WTC11 (cell line): Measurements from ENCODE around the gene JOSD1. TPM values are rescaled to one million over a fixed set of nuclear protein-coding genes. Genes with fewer than 3 reads are reported as not detected.

Source experiments
- ATAC-seq: fragments of 200-7000 bp; cut with Tn5 transposase; 2 replicates; pipeline ENCODE4 v1.10.0; 2021; ENCODE audit warnings: mild to moderate bottlenecking, moderate library complexity
- CTCF ChIA-PET: fragments of 300-600 bp; sonication (Branson Sonifier 250); formaldehyde crosslinking; loops from one replicate; lab custom pipeline; 2021; ENCODE audit warnings: antibody characterized with exemption; lab: Charles Lee
- POLR2A ChIA-PET: fragments of 350-600 bp; sonication (Branson Sonifier 250); formaldehyde crosslinking; loops from one replicate; lab custom pipeline; 2021; ENCODE audit warnings: antibody characterized with exemption; lab: Charles Lee
- DNase-seq: peaks from one replicate; pipeline ENCODE4 v3.0.0; 2021; ENCODE audit warnings: low spot score
- H3K27ac Mint-ChIP-seq: 2 replicates; pipeline ENCODE4 v1.8.0; 2021; ENCODE audit warnings: mixed read lengths
- H3K27me3 Mint-ChIP-seq: 2 replicates; pipeline ENCODE4 v1.8.0; 2021; ENCODE audit warnings: low read depth, mild to moderate bottlenecking, moderate library complexity, mixed read lengths
- H3K36me3 Mint-ChIP-seq: 2 replicates; pipeline ENCODE4 v1.8.0; 2021; ENCODE audit warnings: mixed read lengths
- H3K4me1 Mint-ChIP-seq: 2 replicates; pipeline ENCODE4 v1.8.0; 2022; ENCODE audit warnings: mixed read lengths
- H3K4me3 Mint-ChIP-seq: 2 replicates; pipeline ENCODE4 v1.8.0; 2021; ENCODE audit warnings: mild to moderate bottlenecking, moderate library complexity, mixed read lengths
- H3K9me3 Mint-ChIP-seq: 2 replicates; pipeline ENCODE4 v1.8.0; 2021; ENCODE audit warnings: mixed read lengths
- CBFB ChIP-seq: sonication (generic); formaldehyde crosslinking; IDR thresholded peaks from 2 replicates; pipeline ENCODE4 v1.8.1; 2022; ENCODE audit warnings: mild to moderate bottlenecking, low read depth, missing genetic modification reagents
- ESRRA ChIP-seq: sonication (generic); formaldehyde crosslinking; IDR thresholded peaks from 2 replicates; pipeline ENCODE4 v1.8.1; 2022; ENCODE audit warnings: mild to moderate bottlenecking, missing genetic modification reagents, borderline replicate concordance
- GTF2I ChIP-seq: fragments of 250-450 bp; sonication (Bioruptor Pico); conservative IDR thresholded peaks from 2 replicates; pipeline ENCODE4 v1.4.0; 2021; ENCODE audit warnings: mild to moderate bottlenecking
- HMGA2 ChIP-seq: fragments of 250-450 bp; sonication (Bioruptor Pico); IDR thresholded peaks from 2 replicates; pipeline ENCODE4 v1.4.0; 2021; ENCODE audit warnings: mild to moderate bottlenecking, moderate library complexity
- NR1H2 ChIP-seq: sonication (generic); formaldehyde crosslinking; IDR thresholded peaks from 2 replicates; pipeline ENCODE4 v1.9.0; 2021; ENCODE audit warnings: mild to moderate bottlenecking, moderate library complexity, missing genetic modification reagents
- NR2C2 ChIP-seq: sonication (generic); formaldehyde crosslinking; IDR thresholded peaks from 2 replicates; pipeline ENCODE4 v1.8.0; 2022; ENCODE audit warnings: mild to moderate bottlenecking, missing genetic modification reagents
- OVOL2 ChIP-seq: fragments of 250-450 bp; sonication (Bioruptor Pico); IDR thresholded peaks from 2 replicates; pipeline ENCODE4 v1.9.0; 2021; ENCODE audit warnings: mild to moderate bottlenecking, borderline replicate concordance
- TEAD4 ChIP-seq: sonication (generic); formaldehyde crosslinking; IDR thresholded peaks from 2 replicates; pipeline ENCODE4 v1.8.0; 2022; ENCODE audit warnings: mild to moderate bottlenecking, missing genetic modification reagents
- ZNF138 ChIP-seq: sonication (generic); formaldehyde crosslinking; conservative IDR thresholded peaks from 2 replicates; pipeline ENCODE4 v1.8.1; 2022; ENCODE audit warnings: mild to moderate bottlenecking, moderate library complexity, missing genetic modification reagents
- ZNF423 ChIP-seq: fragments of 250-450 bp; sonication (Bioruptor Pico); IDR thresholded peaks from 2 replicates; pipeline ENCODE4 v2.1.2; 2022; ENCODE audit warnings: mild to moderate bottlenecking, moderate library complexity
- total RNA-seq: library from RNA; stranded (reverse); gene quantifications from 3 replicates; pipeline ENCODE4 v1.2.3, GENCODE V29; 2021
- TF ChIP-seq, protein P1 (sequence below): sonication (generic); formaldehyde crosslinking; IDR thresholded peaks from 2 replicates; pipeline ENCODE4 v1.8.0; 2023; ENCODE audit warnings: mild to moderate bottlenecking, missing genetic modification reagents
- TF ChIP-seq, protein P2 (sequence below): sonication (generic); formaldehyde crosslinking; IDR thresholded peaks from 2 replicates; pipeline ENCODE4 v1.8.1; 2023; ENCODE audit warnings: mild to moderate bottlenecking, missing genetic modification reagents, moderate library complexity
- TF ChIP-seq, protein P3 (sequence below): fragments of 250-450 bp; sonication (Bioruptor Pico); IDR thresholded peaks from 2 replicates; pipeline ENCODE4 v1.9.0; 2021; ENCODE audit warnings: moderate library complexity, mild to moderate bottlenecking, inconsistent platforms, borderline replicate concordance
- TF ChIP-seq, protein P4 (sequence below): sonication (generic); formaldehyde crosslinking; IDR thresholded peaks from 2 replicates; pipeline ENCODE4 v1.8.0; 2022; ENCODE audit warnings: mild to moderate bottlenecking, missing genetic modification reagents

JOSD1 gene
- total RNA-seq, 1 experiment from 2014 or later: 24.5 TPM

DNA sequence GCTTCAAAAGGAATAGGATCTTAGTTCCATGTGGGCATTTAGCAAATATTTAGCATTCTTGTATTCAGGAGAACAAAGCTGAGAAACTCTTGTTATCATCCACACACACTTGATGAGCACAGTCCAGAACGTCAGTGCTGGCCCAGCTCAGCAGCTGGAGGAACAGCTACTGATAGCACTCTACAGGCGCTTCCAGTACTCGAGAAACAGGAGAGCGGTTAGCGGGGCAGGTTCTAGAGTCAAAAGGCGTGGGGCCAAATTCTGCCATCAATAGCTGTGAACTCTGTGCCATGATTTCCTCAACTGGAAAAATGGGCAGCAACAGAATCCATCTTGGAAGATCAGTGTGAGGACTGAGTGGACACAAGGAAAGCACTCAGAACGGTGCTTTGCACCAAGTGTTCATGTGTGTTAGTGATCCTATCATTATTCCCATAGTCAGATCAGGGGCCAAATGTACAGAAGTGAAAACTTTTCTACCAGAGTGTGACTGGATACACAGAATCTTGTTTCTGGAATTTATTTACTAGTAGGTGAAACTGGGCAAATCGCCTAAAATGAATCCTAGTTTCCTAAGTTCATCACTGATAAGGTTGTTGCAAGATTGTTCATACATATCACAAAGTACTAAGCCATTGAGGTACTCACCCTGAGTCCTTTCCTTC is 3.2 kb downstream of the JOSD1 start:
- no peak overlapping the region for H3K27ac Mint-ChIP-seq

DNA sequence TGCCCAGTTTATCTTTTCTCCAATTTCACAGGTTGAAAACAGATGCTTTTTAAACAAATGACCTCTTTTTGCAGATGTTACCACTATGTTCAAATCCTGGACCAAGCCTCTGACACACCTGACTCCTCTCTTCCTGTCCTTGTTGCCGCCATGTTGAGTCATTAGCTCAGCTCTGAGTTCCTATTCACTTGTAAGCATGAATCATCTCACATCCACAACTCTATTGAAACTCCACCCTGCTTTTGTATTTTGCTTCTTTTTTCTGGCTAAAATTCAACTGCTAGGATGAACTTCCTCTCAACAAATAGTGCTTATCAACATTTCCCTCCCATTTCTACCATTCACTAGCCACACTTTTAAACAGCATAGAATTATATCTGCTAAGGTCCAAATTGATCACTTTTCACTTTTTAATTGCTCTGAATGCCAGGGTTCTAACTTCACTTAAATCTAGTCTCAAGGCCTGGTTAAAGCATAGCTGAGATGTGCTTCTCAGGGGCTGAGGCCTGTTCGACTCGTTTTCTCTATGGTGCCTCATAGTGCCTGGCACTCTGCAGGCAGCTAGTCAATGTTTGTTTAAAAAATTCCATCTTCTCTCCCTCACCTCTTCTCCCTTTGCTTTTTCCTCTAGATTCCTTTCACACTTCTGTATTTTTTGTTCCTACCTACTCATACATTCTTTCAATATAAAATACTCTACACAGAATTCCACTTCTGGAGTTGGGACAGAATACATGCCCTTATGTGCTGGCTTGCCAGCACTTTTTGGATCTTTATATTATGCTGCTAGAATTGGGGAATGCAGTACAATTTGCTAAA is 3.9 kb downstream of the JOSD1 start:
- no peak for ATAC-seq
- DNase-seq: no peak
- H3K4me1 Mint-ChIP-seq: peaks cover 33% of the 10 kb centered on the region
- no peak for TF ChIP-seq ZNF138 (CRISPR knock-in tag)
- no peak for TF ChIP-seq TEAD4 (CRISPR knock-in tag)
- TF ChIP-seq, protein P1, sequence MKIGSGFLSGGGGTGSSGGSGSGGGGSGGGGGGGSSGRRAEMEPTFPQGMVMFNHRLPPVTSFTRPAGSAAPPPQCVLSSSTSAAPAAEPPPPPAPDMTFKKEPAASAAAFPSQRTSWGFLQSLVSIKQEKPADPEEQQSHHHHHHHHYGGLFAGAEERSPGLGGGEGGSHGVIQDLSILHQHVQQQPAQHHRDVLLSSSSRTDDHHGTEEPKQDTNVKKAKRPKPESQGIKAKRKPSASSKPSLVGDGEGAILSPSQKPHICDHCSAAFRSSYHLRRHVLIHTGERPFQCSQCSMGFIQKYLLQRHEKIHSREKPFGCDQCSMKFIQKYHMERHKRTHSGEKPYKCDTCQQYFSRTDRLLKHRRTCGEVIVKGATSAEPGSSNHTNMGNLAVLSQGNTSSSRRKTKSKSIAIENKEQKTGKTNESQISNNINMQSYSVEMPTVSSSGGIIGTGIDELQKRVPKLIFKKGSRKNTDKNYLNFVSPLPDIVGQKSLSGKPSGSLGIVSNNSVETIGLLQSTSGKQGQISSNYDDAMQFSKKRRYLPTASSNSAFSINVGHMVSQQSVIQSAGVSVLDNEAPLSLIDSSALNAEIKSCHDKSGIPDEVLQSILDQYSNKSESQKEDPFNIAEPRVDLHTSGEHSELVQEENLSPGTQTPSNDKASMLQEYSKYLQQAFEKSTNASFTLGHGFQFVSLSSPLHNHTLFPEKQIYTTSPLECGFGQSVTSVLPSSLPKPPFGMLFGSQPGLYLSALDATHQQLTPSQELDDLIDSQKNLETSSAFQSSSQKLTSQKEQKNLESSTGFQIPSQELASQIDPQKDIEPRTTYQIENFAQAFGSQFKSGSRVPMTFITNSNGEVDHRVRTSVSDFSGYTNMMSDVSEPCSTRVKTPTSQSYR (CRISPR knock-in tag): no peak
- TF ChIP-seq, protein P2, sequence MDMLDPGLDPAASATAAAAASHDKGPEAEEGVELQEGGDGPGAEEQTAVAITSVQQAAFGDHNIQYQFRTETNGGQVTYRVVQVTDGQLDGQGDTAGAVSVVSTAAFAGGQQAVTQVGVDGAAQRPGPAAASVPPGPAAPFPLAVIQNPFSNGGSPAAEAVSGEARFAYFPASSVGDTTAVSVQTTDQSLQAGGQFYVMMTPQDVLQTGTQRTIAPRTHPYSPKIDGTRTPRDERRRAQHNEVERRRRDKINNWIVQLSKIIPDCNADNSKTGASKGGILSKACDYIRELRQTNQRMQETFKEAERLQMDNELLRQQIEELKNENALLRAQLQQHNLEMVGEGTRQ (CRISPR knock-in tag): no peak
- TF ChIP-seq CBFB (CRISPR knock-in tag): no peak
- TF ChIP-seq, protein P3, sequence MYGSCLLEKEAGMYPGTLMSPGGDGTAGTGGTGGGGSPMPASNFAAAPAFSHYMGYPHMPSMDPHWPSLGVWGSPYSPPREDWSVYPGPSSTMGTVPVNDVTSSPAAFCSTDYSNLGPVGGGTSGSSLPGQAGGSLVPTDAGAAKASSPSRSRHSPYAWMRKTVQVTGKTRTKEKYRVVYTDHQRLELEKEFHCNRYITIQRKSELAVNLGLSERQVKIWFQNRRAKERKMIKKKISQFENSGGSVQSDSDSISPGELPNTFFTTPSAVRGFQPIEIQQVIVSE: no peak
- no peak for TF ChIP-seq GTF2I
- TF ChIP-seq ZNF423 (CRISPR knock-in tag): no peak
- TF ChIP-seq NR2C2 (CRISPR knock-in tag): no peak
- TF ChIP-seq ESRRA: no peak
- TF ChIP-seq, all 79 proteins: peak for 0
- Mint-ChIP-seq H3K9me3 (no peaks in the 10 kb centered on the region), H3K27me3 (no peaks in the 10 kb centered on the region; the same call in 1 of the 2 replicates), H3K27ac (peak overlapping the region; percentile 30), H3K4me3 (no peak overlapping the region), H3K36me3 (peaks cover 13% of the 10 kb centered on the region)
- CTCF ChIA-PET: interaction anchor here (0.9 to 1.6 kb wide), 2 partner anchors 15 to 28 kb away, joined by 3 to 5 read pairs; partner anchors contain the start of gene TOMM22
- POLR2A ChIA-PET: interaction anchor here (1.4 kb wide), 1 partner anchor 15 kb away, joined by 5 read pairs; the partner anchor contains the start of gene TOMM22

More for the DNA sequence above, 3.2 kb downstream of the JOSD1 start:
- ChIA-PET CTCF (interaction anchor here (0.9 to 1.7 kb wide), 3 partner anchors 16 to 27 kb away, joined by 3 to 6 read pairs (median 5); partner anchors contain the start of gene TOMM22), POLR2A (interaction anchor here (1.4 kb wide), 1 partner anchor 16 kb away, joined by 5 read pairs; the partner anchor contains the start of gene TOMM22)
- Mint-ChIP-seq H3K4me3 (no peak overlapping the region), H3K27me3 (no peaks in the 10 kb centered on the region; the same call in 1 of the 2 replicates), H3K4me1 (peaks cover 35% of the 10 kb centered on the region), H3K9me3 (no peaks in the 10 kb centered on the region), H3K36me3 (peaks cover 13% of the 10 kb centered on the region)
- ATAC-seq (no peak), DNase-seq (no peak)
- TF ChIP-seq OVOL2 (CRISPR knock-in tag): no peak

DNA sequence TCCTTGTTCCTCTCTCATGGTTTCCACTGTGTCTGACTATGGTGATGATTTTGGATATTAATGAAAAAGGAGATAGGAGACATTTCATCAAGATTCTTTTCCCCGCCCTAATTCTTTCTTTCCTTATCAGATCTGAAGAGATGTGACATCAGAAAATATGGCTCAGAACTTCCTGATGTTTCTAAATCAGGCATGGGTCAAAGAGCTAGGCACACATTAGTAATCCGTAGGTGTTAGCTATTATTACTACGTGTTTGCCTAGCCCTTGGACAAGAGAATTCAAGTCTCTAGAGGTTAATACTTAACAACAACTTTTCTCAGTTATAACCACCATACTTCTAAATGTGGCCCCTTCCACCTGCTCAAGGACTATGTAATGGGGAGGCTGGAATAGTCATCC is 5.8 kb downstream of the JOSD1 start:
- no peak for TF ChIP-seq HMGA2 (CRISPR knock-in tag)
- TF ChIP-seq, protein P4, sequence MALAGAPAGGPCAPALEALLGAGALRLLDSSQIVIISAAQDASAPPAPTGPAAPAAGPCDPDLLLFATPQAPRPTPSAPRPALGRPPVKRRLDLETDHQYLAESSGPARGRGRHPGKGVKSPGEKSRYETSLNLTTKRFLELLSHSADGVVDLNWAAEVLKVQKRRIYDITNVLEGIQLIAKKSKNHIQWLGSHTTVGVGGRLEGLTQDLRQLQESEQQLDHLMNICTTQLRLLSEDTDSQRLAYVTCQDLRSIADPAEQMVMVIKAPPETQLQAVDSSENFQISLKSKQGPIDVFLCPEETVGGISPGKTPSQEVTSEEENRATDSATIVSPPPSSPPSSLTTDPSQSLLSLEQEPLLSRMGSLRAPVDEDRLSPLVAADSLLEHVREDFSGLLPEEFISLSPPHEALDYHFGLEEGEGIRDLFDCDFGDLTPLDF: no peak
- TF ChIP-seq NR1H2 (CRISPR knock-in tag): no peak
- no peak overlapping the region for H3K4me3 Mint-ChIP-seq

More for the DNA sequence above, 5.8 kb downstream of the JOSD1 start:
- ChIA-PET CTCF (interaction anchor here (0.7 kb wide), 3 partner anchors 38 to 267 kb away, joined by 3 to 4 read pairs (median 4); no protein-coding TSS in a partner anchor), POLR2A (interaction anchor here (0.6 kb wide), 1 partner anchor 12 kb away, joined by 3 read pairs; no protein-coding TSS in a partner anchor)
- Mint-ChIP-seq H3K36me3 (peaks cover 16% of the 10 kb centered on the region), H3K27me3 (no peaks in the 10 kb centered on the region), H3K4me1 (peaks cover 29% of the 10 kb centered on the region), H3K27ac (no peak overlapping the region), H3K9me3 (no peaks in the 10 kb centered on the region)
- ATAC-seq (no peak), DNase-seq (no peak)
